Measurements from ENCODE around the gene SIGLEC15.

DNA sequence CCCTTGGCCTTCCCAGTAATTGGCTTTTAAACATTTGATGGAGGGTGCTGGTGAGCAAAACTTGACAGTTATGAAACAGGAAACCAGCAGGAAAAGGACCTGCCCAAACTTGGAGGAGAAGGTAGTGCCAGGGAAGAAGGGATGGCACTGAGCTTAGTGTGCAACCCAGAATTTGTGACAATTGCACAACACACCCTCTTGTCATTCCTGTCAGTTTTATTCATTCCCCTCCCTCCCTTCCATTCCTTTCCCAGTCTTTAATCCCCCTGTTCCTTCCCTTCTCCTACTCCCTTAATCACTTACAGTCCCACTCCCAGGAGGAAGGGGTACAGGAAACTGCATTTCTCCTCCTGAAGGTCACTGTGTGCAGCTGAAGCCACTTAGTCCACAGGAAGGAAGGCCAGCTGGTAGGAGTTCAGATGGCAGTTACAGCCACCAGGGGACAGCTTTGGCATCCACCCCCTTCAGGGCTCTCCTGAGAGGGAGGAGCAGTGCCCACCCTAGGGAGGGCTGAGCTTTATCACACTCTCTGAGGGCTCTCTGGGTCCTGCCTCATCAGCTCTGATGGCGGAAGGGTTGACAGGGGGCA, 24.0 kb upstream of the SIGLEC15 start:
- no peak for TF ChIP-seq POLR2AphosphoS5 (IDR thresholded peaks at IDR 0.05)
- TF ChIP-seq CTCF (IDR thresholded peaks at IDR 0.05): no peak
- no peak for TF ChIP-seq EP300 (IDR thresholded peaks at IDR 0.05)
